SU-DHL-6 (cell line): ENCODE data around the gene ADGRD1.
"Not testable (repeated sequence)": the region's sequence is repeated elsewhere in the genome, so short reads cannot be mapped to it uniquely, and the experiment has no call there.

Experiments used
- H2AFZ ChIP-seq: fragments of 200-600 bp; sonication (generic); 2 replicates; pipeline ENCODE4 v1.6.1; 2014; ENCODE audit warnings: low read depth, mild to moderate bottlenecking, moderate library complexity, mixed read lengths, antibody characterized with exemption, low read length; ENCODE audit not compliant: severe bottlenecking
- H3F3A ChIP-seq: fragments of 200-600 bp; shearing (Covaris generic); 2 replicates; pipeline ENCODE4 v1.6.0; 2016; ENCODE audit warnings: antibody characterized with exemption, mild to moderate bottlenecking; ENCODE audit not compliant: insufficient read depth
- H3K27ac ChIP-seq: fragments of 200-600 bp; sonication (generic); 2 replicates; pipeline ENCODE4 v1.5.1; 2016; ENCODE audit warnings: low read depth, mild to moderate bottlenecking, low read length, moderate library complexity, mixed read lengths
- H3K27me3 ChIP-seq: fragments of 200-600 bp; sonication (generic), shearing (Covaris generic); 2 replicates; pipeline ENCODE4 v1.6.0; 2014; ENCODE audit warnings: mild to moderate bottlenecking, low read length
- H3K36me3 ChIP-seq: fragments of 200-600 bp; sonication (generic); 2 replicates; pipeline ENCODE4 v1.6.1; 2014; ENCODE audit warnings: mild to moderate bottlenecking, low read length, mixed read lengths
- H3K4me2 ChIP-seq: fragments of 300-600, 200-600 bp; shearing (Covaris generic), sonication (generic); 2 replicates; pipeline ENCODE4 v1.6.0; 2014; ENCODE audit warnings: low read length, low read depth, mild to moderate bottlenecking; ENCODE audit not compliant: poor library complexity, severe bottlenecking
- H3K4me3 ChIP-seq: fragments of 200-600 bp; sonication (generic); 2 replicates; pipeline ENCODE4 v1.5.1; 2014; ENCODE audit warnings: antibody characterized with exemption, low read length, mild to moderate bottlenecking, mixed read lengths; ENCODE audit not compliant: insufficient read depth, poor library complexity, severe bottlenecking
- H3K79me2 ChIP-seq: fragments of 200-600 bp; sonication (generic); 2 replicates; pipeline ENCODE4 v1.6.1; 2014; ENCODE audit warnings: mild to moderate bottlenecking, low read length, moderate library complexity; ENCODE audit not compliant: insufficient read depth
- H3K9ac ChIP-seq: fragments of 200-600 bp; sonication (generic); 2 replicates; pipeline ENCODE4 v1.7.0; 2014; ENCODE audit warnings: mild to moderate bottlenecking, low read length
- H3K9me2 ChIP-seq: fragments of 200-600 bp; sonication (generic); replicated peaks from 2 replicates; pipeline ENCODE4 v1.6.1; 2014; ENCODE audit warnings: low read length; ENCODE audit not compliant: insufficient read depth
- H3K9me3 ChIP-seq: fragments of 200-600 bp; sonication (generic); 2 replicates; pipeline ENCODE4 v1.6.1; 2014; ENCODE audit warnings: low read length, mixed read lengths; ENCODE audit not compliant: insufficient read depth
- H4K20me1 ChIP-seq: fragments of 200-600 bp; sonication (generic); 2 replicates; pipeline ENCODE4 v1.6.1; 2014; ENCODE audit warnings: low read depth, mild to moderate bottlenecking, antibody characterized with exemption, low read length, moderate library complexity, mixed read lengths
- EZH2phosphoT487 ChIP-seq: fragments of 200-600 bp; sonication (generic), shearing (Covaris generic); conservative IDR thresholded peaks from 2 replicates; pipeline ENCODE4 v1.6.1; 2018; ENCODE audit warnings: mild to moderate bottlenecking, antibody characterized with exemption, low read length, moderate library complexity, mixed read lengths
- TF ChIP-seq, protein P1 (sequence below): fragments of 200-600 bp; sonication (generic); IDR thresholded peaks from one replicate; pipeline ENCODE4 v1.5.1; 2017; ENCODE audit warnings: antibody characterized with exemption, mild to moderate bottlenecking, low read length, moderate library complexity; ENCODE audit not compliant: insufficient read depth, poor library complexity, severe bottlenecking

The ADGRD1 gene

DNA sequence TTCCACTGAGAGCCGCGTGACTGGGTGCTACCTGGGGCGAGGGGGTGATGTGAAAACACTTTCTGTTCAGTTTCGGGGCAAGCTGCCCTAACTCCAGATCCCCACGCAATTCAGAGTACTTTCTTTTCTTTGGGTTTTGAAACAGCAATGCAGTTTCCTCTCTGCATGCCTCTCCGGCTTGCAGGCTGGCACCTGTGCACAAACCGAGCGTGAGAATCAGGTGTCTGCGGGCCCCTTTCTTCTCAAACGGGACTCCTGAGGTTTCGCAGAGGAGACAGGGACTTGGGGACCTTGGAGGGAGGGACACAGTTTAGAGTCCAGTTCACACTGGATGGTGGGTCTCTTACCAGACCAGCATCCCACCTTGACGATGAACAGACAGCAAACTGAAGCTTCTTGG is 118.2 kb downstream of the ADGRD1 start:
- H3K4me3 ChIP-seq, H3K4me2 ChIP-seq, H3K79me2 ChIP-seq, H3K9me2 ChIP-seq, H4K20me1 ChIP-seq, H3K27me3 ChIP-seq, H3K9ac ChIP-seq, H2AFZ ChIP-seq, H3K36me3 ChIP-seq, H3F3A ChIP-seq, H3K9me3 ChIP-seq, H3K27ac ChIP-seq: not testable (repeated sequence)

DNA sequence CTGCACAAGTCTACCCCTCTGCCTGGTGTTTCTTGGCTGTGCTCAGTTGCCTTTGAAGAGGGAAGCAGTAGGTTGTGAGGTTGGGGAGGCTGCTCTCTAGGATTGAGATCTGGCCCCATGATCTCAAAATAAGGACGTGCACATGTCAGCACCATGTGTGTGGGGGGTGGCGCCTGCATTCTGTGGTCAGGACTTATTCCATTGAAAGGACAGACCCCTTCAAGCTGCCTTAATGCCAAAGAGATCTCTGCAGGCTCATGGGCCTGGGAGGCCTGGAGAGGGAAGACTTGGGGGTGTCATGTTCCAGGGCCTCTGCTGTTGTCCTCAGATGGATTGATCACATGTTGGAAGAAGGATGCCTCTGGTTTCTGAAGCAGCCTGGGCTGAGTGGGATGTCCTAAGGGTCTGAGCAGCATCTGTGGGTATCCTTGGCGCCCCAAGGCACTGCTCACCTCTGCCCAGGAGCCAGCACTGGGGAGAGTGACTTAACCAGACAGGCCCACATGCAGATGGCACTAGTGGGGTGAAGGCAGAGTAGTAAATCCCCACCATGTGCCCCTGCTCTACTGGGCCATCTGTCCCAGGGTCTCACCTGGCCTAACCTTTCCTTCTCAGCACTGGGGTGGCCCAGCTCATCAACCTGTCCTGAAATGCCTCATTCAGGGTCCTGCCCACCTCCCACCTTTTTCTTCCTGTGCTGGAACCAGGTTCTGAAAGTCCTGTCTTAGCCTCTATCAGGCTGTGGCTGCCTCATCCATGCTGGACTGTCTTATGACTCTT is 118.9 kb downstream of the ADGRD1 start:
- Histone ChIP-seq H2AFZ (no peak overlapping the region), H3F3A (no peaks in the 10 kb centered on the region), H3K27me3 (no peaks in the 10 kb centered on the region), H3K4me3 (no peak overlapping the region), H3K9me3 (no peaks in the 10 kb centered on the region), H3K9ac (no peak overlapping the region), H3K4me2 (no peak overlapping the region), H4K20me1 (no peaks in the 10 kb centered on the region), H3K79me2 (no peaks in the 10 kb centered on the region), H3K36me3 (no peaks in the 10 kb centered on the region), H3K9me2 (no peaks in the 10 kb centered on the region), H3K27ac (no peak overlapping the region)
- no peak for TF ChIP-seq EZH2phosphoT487
- TF ChIP-seq, protein P1, sequence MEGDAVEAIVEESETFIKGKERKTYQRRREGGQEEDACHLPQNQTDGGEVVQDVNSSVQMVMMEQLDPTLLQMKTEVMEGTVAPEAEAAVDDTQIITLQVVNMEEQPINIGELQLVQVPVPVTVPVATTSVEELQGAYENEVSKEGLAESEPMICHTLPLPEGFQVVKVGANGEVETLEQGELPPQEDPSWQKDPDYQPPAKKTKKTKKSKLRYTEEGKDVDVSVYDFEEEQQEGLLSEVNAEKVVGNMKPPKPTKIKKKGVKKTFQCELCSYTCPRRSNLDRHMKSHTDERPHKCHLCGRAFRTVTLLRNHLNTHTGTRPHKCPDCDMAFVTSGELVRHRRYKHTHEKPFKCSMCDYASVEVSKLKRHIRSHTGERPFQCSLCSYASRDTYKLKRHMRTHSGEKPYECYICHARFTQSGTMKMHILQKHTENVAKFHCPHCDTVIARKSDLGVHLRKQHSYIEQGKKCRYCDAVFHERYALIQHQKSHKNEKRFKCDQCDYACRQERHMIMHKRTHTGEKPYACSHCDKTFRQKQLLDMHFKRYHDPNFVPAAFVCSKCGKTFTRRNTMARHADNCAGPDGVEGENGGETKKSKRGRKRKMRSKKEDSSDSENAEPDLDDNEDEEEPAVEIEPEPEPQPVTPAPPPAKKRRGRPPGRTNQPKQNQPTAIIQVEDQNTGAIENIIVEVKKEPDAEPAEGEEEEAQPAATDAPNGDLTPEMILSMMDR = no peak

DNA sequence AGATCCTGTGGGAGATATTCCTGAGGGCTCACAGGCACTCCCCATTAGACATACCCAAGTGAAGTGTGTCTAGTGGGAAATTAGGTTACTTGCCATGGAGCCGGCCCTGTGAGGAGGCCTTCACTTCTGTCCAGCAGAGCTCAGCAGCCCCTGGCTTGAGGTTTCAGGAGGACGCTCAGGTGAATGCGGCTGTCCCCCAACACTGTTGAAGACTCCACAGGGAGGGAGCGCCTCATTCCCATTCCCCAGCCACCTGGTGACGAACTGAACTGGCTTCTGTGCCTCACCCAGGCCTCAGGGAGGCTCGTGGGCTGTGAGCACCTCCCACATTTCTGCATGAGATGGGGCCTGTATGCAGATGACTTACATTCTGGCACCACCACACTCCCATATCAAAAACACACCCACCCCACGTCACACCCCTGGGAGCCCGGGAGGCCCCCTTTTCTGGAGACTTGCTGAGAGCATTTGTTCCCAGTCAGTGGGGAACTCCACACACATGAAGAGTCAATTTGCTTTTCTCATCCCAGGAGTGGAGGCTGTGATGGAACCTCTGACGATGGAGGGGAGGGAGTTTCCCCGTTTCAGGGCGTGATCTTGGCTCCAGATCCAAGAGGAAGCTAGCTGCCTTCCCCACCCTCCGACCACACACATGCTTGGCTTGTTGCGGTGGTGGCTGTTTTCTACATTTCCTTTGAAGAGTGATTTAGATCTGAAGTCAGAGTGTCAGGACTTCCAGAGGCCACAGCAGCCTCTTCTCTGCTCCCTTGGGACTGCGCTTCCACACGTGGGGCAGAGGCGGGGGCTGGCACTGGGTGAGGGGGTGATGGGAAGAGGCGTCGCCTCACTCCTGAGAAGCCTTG is 120.7 kb downstream of the ADGRD1 start:
- Histone ChIP-seq H3K9me2 (no peaks in the 10 kb centered on the region), H3F3A (no peaks in the 10 kb centered on the region), H3K4me3 (no peak overlapping the region), H3K4me2 (no peak overlapping the region), H3K27ac (no peak overlapping the region), H3K36me3 (no peaks in the 10 kb centered on the region), H2AFZ (no peak overlapping the region), H3K9me3 (no peaks in the 10 kb centered on the region), H3K79me2 (no peaks in the 10 kb centered on the region), H3K27me3 (no peaks in the 10 kb centered on the region), H4K20me1 (no peaks in the 10 kb centered on the region), H3K9ac (no peak overlapping the region)
- TF ChIP-seq, protein P1 = no peak
- no peak for TF ChIP-seq EZH2phosphoT487

DNA sequence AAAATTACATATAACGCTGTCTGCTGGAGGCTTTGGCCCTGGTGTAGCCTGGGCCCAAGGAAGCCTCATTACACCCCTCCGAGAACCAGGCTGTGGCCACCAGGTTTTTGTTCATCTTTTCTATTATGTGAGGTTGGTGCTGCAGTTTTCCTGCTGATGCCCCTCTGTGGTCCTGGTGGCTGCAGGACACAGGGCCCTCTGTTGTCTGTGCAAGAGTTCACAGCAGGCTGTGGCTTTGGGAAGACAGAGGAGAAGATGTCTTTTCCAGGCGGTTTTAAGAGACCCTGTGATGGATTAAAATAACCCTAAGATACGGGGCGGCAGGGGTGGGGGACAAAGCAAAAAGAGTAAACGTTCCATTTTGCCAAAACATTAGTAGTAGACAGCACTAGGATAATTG is 121.5 kb downstream of the ADGRD1 start:
- Histone ChIP-seq H3K27ac (no peak overlapping the region), H2AFZ (no peak overlapping the region), H3K79me2 (no peaks in the 10 kb centered on the region), H3K9me3 (no peaks in the 10 kb centered on the region), H3K27me3 (no peaks in the 10 kb centered on the region), H3K9me2 (no peaks in the 10 kb centered on the region), H3K4me2 (no peak overlapping the region), H3K4me3 (no peak overlapping the region), H3K9ac (no peak overlapping the region), H4K20me1 (no peaks in the 10 kb centered on the region), H3K36me3 (no peaks in the 10 kb centered on the region), H3F3A (no peaks in the 10 kb centered on the region)
- TF ChIP-seq, protein P1 = no peak
- TF ChIP-seq EZH2phosphoT487 = no peak
